Panc1 (cell line): ENCODE measurements around the gene MEGF8.

Experiments
- POLR2AphosphoS5 ChIP-seq: IDR thresholded peaks from 2 replicates; pipeline ENCODE4 v1.6.1; 2012; ENCODE audit warnings: mild to moderate bottlenecking, low read depth, low read length, moderate library complexity
- TF ChIP-seq, protein P1 (sequence below): fragments of 450-650 bp; IDR thresholded peaks from 2 replicates; pipeline ENCODE4 v1.5.1; 2017; ENCODE audit warnings: mild to moderate bottlenecking
- TF ChIP-seq, protein P2 (sequence below), 2 experiments: IDR thresholded peaks; 2 replicates each; pipeline ENCODE4 v1.6.1; 2011 to 2012; ENCODE audit warnings: low read depth in 2 of 2, control low read depth in 1 of 2, low read length in 1 of 2, mild to moderate bottlenecking in 1 of 2, moderate library complexity in 1 of 2; ENCODE audit not compliant: insufficient read depth in 1 of 2

DNA sequence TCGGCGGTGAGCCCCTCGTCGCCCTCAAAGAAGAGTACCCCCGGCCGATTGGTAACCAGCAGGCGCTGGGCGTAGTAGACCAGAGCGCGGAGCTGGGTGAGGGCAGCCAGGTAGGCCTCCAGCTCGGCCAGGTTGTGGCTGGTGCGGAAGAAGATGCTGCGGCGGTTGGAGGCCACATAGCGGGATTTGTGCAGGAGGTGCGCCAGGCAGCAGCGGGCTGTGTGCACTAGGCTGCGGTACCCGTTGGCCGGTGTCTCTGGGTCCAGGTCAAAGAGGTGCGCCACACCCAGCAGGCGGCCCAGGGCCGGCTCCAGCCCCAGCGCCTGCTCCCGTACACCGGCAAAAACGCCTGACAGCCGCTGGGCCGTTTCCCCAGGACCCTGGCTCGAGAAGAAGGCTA, 84.9 kb downstream of the MEGF8 start:
- TF ChIP-seq, protein P1, sequence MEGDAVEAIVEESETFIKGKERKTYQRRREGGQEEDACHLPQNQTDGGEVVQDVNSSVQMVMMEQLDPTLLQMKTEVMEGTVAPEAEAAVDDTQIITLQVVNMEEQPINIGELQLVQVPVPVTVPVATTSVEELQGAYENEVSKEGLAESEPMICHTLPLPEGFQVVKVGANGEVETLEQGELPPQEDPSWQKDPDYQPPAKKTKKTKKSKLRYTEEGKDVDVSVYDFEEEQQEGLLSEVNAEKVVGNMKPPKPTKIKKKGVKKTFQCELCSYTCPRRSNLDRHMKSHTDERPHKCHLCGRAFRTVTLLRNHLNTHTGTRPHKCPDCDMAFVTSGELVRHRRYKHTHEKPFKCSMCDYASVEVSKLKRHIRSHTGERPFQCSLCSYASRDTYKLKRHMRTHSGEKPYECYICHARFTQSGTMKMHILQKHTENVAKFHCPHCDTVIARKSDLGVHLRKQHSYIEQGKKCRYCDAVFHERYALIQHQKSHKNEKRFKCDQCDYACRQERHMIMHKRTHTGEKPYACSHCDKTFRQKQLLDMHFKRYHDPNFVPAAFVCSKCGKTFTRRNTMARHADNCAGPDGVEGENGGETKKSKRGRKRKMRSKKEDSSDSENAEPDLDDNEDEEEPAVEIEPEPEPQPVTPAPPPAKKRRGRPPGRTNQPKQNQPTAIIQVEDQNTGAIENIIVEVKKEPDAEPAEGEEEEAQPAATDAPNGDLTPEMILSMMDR = no peak
- TF ChIP-seq, protein P2, sequence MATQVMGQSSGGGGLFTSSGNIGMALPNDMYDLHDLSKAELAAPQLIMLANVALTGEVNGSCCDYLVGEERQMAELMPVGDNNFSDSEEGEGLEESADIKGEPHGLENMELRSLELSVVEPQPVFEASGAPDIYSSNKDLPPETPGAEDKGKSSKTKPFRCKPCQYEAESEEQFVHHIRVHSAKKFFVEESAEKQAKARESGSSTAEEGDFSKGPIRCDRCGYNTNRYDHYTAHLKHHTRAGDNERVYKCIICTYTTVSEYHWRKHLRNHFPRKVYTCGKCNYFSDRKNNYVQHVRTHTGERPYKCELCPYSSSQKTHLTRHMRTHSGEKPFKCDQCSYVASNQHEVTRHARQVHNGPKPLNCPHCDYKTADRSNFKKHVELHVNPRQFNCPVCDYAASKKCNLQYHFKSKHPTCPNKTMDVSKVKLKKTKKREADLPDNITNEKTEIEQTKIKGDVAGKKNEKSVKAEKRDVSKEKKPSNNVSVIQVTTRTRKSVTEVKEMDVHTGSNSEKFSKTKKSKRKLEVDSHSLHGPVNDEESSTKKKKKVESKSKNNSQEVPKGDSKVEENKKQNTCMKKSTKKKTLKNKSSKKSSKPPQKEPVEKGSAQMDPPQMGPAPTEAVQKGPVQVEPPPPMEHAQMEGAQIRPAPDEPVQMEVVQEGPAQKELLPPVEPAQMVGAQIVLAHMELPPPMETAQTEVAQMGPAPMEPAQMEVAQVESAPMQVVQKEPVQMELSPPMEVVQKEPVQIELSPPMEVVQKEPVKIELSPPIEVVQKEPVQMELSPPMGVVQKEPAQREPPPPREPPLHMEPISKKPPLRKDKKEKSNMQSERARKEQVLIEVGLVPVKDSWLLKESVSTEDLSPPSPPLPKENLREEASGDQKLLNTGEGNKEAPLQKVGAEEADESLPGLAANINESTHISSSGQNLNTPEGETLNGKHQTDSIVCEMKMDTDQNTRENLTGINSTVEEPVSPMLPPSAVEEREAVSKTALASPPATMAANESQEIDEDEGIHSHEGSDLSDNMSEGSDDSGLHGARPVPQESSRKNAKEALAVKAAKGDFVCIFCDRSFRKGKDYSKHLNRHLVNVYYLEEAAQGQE (IDR thresholded peaks at IDR 0.05; ENCODE audit: insufficient read depth in 1 of 2, low read depth in 2 of 2, low read length in 1 of 2) = no peak
- no peak for TF ChIP-seq POLR2AphosphoS5
